HepG2 (cell line): Measurements from ENCODE around the gene CD46. TPM values are rescaled to one million over a fixed set of nuclear protein-coding genes. Genes with fewer than 3 reads are reported as not detected.
A peak's percentile ranks its signal among the peaks of the same experiment; 100 is the strongest.

ENCODE experiments used
- ATRX ChIP-seq: sonication (generic); formaldehyde crosslinking; IDR thresholded peaks from 2 replicates; pipeline ENCODE4 v1.4.0; 2020; ENCODE audit warnings: missing genetic modification reagents, borderline replicate concordance
- FIP1L1 ChIP-seq: fragments of 200-400 bp; formaldehyde crosslinking; IDR thresholded peaks from 2 replicates; pipeline ENCODE4 v1.6.1; 2018; ENCODE audit warnings: low read depth, mild to moderate bottlenecking, low read length, moderate library complexity, borderline replicate concordance; ENCODE audit not compliant: insufficient read depth
- HMG20A ChIP-seq: IDR thresholded peaks from 2 replicates; pipeline ENCODE4 v1.6.1; 2016; ENCODE audit warnings: borderline replicate concordance
- KAT8 ChIP-seq: IDR thresholded peaks from 2 replicates; pipeline ENCODE4 v1.6.1; 2016; ENCODE audit warnings: missing genetic modification reagents, missing compliant biosample characterization
- SYNCRIP ChIP-seq: fragments of 200-400 bp; formaldehyde crosslinking; IDR thresholded peaks from 2 replicates; pipeline ENCODE4 v1.6.1; 2018; ENCODE audit warnings: mild to moderate bottlenecking, low read depth, low read length; ENCODE audit not compliant: insufficient read depth
- TBX3 ChIP-seq: fragments of 450-650 bp; IDR thresholded peaks from 2 replicates; pipeline ENCODE4 v1.6.1; 2017; ENCODE audit warnings: antibody characterized with exemption, mild to moderate bottlenecking, inconsistent platforms, borderline replicate concordance
- XRCC5 ChIP-seq: fragments of 200-400 bp; formaldehyde crosslinking; optimal IDR thresholded peaks from 2 replicates; pipeline ENCODE3; 2017; ENCODE audit warnings: mild to moderate bottlenecking, low read length
- ZFP62 ChIP-seq: sonication (generic); formaldehyde crosslinking; IDR thresholded peaks from 2 replicates; pipeline ENCODE4 v1.4.0; 2020; ENCODE audit warnings: missing genetic modification reagents
- ZNF776 ChIP-seq: sonication (generic); formaldehyde crosslinking; IDR thresholded peaks from 2 replicates; pipeline ENCODE4 v1.4.0; 2020; ENCODE audit warnings: mild to moderate bottlenecking, missing genetic modification reagents
- ZNF879 ChIP-seq: sonication (generic); formaldehyde crosslinking; IDR thresholded peaks from 2 replicates; pipeline ENCODE4 v1.8.1; 2023; ENCODE audit warnings: missing genetic modification reagents
- ZNF891 ChIP-seq: sonication (generic); formaldehyde crosslinking; IDR thresholded peaks from 2 replicates; pipeline ENCODE4 v1.5.0; 2020; ENCODE audit warnings: mild to moderate bottlenecking, missing genetic modification reagents
- polyA plus RNA-seq, 8 experiments: library from polyadenylated mRNA; depleted of rRNA in 3 of 8; stranded (reverse) in 7 of 8; unstranded in 1 of 8; fragments of >200 nt; fragmentation: Illumina TruSeq in 4 of 8; extraction: Trizol in 4 of 8; gene quantifications; 2 replicates each; pipeline versions ENCODE4 v1.2.1 to v1.2.3, GENCODE V29; 2011 to 2016; ENCODE audit warnings: low read depth in 4 of 8, missing spikeins in 1 of 8, mixed read lengths in 1 of 8; ENCODE audit not compliant: insufficient read depth in 1 of 8
- total RNA-seq, 5 experiments: library from RNA; depleted of rRNA; stranded (reverse); fragments of >200 nt; fragmentation: Illumina TruSeq; extraction: Trizol; gene quantifications; 2 replicates each; pipeline ENCODE4 v1.2.3, GENCODE V29; 2016; ENCODE audit warnings: low read depth in 1 of 5
- TF ChIP-seq, protein P1 (sequence below): sonication (generic); formaldehyde crosslinking; conservative IDR thresholded peaks from 2 replicates; pipeline ENCODE4 v1.8.0; 2022; ENCODE audit warnings: missing genetic modification reagents
- TF ChIP-seq, protein P2 (sequence below): sonication (generic); formaldehyde crosslinking; IDR thresholded peaks from 2 replicates; pipeline ENCODE4 v1.4.0; 2020; ENCODE audit warnings: missing genetic modification reagents
- TF ChIP-seq, protein P3 (sequence below): sonication (generic); formaldehyde crosslinking; IDR thresholded peaks from 2 replicates; pipeline ENCODE4 v1.5.1; 2020; ENCODE audit warnings: mild to moderate bottlenecking, missing genetic modification reagents, borderline replicate concordance
- TF ChIP-seq, protein P4 (sequence below): sonication (generic); formaldehyde crosslinking; IDR thresholded peaks from 2 replicates; pipeline ENCODE4 v1.8.0; 2023; ENCODE audit warnings: mild to moderate bottlenecking, missing genetic modification reagents
- TF ChIP-seq, protein P5 (sequence below): IDR thresholded peaks from 2 replicates; pipeline ENCODE4 v1.6.1; 2012; ENCODE audit warnings: inconsistent platforms

The CD46 gene
- total and polyA plus RNA-seq, 2 of the 13 experiments (the other 11 are each of a cell fraction or from before 2014, with no cell fraction given) = 130 to 277 TPM

DNA sequence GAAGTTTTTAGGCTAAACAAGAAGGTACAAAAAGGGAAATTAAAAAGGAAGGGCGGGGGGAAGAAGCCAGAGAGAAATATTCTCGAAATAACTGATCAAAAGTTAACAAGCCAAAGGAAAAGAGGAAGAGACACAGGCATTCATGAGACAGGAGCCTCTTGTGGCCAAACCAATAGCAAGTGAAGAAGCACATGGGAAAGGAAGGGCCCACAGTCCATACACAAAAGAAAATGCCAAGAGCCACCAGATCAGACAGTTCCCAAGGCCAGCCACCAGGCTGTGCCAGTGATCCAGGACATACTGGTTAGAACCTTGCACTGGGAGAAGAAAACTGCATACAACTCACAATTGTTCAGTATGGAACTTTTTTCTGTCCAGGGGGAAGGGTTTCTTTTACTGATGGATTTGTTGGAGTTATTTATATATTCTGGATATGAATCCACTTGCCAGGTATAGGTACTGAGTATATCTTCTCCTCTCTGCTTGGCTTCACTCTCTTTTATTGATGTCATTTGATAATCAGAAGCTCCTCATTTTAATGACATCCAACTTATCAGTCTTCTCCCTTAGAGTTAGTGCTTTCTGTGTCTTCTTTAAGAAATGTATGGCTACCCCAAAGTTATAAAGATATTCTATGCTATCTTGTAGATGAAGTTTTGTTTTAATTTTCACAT, 76.8 kb downstream of the CD46 start (continued):
- TF ChIP-seq ZNF776 (CRISPR knock-in tag) = no peak
- TF ChIP-seq, protein P1, sequence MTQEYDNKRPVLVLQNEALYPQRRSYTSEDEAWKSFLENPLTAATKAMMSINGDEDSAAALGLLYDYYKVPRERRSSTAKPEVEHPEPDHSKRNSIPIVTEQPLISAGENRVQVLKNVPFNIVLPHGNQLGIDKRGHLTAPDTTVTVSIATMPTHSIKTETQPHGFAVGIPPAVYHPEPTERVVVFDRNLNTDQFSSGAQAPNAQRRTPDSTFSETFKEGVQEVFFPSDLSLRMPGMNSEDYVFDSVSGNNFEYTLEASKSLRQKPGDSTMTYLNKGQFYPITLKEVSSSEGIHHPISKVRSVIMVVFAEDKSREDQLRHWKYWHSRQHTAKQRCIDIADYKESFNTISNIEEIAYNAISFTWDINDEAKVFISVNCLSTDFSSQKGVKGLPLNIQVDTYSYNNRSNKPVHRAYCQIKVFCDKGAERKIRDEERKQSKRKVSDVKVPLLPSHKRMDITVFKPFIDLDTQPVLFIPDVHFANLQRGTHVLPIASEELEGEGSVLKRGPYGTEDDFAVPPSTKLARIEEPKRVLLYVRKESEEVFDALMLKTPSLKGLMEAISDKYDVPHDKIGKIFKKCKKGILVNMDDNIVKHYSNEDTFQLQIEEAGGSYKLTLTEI (CRISPR knock-in tag) = no peak
- no peak for TF ChIP-seq ZNF879
- TF ChIP-seq, protein P2, sequence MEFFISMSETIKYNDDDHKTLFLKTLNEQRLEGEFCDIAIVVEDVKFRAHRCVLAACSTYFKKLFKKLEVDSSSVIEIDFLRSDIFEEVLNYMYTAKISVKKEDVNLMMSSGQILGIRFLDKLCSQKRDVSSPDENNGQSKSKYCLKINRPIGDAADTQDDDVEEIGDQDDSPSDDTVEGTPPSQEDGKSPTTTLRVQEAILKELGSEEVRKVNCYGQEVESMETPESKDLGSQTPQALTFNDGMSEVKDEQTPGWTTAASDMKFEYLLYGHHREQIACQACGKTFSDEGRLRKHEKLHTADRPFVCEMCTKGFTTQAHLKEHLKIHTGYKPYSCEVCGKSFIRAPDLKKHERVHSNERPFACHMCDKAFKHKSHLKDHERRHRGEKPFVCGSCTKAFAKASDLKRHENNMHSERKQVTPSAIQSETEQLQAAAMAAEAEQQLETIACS (CRISPR knock-in tag) = no peak; the same call in 1 of the 2 replicates
- TF ChIP-seq, protein P3, sequence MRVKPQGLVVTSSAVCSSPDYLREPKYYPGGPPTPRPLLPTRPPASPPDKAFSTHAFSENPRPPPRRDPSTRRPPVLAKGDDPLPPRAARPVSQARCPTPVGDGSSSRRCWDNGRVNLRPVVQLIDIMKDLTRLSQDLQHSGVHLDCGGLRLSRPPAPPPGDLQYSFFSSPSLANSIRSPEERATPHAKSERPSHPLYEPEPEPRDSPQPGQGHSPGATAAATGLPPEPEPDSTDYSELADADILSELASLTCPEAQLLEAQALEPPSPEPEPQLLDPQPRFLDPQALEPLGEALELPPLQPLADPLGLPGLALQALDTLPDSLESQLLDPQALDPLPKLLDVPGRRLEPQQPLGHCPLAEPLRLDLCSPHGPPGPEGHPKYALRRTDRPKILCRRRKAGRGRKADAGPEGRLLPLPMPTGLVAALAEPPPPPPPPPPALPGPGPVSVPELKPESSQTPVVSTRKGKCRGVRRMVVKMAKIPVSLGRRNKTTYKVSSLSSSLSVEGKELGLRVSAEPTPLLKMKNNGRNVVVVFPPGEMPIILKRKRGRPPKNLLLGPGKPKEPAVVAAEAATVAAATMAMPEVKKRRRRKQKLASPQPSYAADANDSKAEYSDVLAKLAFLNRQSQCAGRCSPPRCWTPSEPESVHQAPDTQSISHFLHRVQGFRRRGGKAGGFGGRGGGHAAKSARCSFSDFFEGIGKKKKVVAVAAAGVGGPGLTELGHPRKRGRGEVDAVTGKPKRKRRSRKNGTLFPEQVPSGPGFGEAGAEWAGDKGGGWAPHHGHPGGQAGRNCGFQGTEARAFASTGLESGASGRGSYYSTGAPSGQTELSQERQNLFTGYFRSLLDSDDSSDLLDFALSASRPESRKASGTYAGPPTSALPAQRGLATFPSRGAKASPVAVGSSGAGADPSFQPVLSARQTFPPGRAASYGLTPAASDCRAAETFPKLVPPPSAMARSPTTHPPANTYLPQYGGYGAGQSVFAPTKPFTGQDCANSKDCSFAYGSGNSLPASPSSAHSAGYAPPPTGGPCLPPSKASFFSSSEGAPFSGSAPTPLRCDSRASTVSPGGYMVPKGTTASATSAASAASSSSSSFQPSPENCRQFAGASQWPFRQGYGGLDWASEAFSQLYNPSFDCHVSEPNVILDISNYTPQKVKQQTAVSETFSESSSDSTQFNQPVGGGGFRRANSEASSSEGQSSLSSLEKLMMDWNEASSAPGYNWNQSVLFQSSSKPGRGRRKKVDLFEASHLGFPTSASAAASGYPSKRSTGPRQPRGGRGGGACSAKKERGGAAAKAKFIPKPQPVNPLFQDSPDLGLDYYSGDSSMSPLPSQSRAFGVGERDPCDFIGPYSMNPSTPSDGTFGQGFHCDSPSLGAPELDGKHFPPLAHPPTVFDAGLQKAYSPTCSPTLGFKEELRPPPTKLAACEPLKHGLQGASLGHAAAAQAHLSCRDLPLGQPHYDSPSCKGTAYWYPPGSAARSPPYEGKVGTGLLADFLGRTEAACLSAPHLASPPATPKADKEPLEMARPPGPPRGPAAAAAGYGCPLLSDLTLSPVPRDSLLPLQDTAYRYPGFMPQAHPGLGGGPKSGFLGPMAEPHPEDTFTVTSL (CRISPR knock-in tag) = no peak
- no peak for TF ChIP-seq ATRX (CRISPR knock-in tag)
- peak; percentile 52; the same call in 1 of the 2 replicates for TF ChIP-seq KAT8 (CRISPR knock-in tag)
- TF ChIP-seq SYNCRIP = no peak
- TF ChIP-seq, protein P4, sequence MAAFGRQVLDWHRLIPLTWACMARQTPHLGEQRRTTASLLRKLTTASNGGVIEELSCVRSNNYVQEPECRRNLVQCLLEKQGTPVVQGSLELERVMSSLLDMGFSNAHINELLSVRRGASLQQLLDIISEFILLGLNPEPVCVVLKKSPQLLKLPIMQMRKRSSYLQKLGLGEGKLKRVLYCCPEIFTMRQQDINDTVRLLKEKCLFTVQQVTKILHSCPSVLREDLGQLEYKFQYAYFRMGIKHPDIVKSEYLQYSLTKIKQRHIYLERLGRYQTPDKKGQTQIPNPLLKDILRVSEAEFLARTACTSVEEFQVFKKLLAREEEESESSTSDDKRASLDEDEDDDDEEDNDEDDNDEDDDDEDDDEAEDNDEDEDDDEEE (CRISPR knock-in tag) = no peak
- TF ChIP-seq HMG20A (CRISPR knock-in tag) = 0 out of 2 replicates have a peak, but pooled peaks have one; percentile 32
- TF ChIP-seq TBX3 = no peak
- no peak for TF ChIP-seq ZFP62 (CRISPR knock-in tag)
- no peak for TF ChIP-seq FIP1L1
- no peak for TF ChIP-seq ZNF891 (CRISPR knock-in tag)
- TF ChIP-seq XRCC5 = peak; percentile 63
- TF ChIP-seq, protein P5, sequence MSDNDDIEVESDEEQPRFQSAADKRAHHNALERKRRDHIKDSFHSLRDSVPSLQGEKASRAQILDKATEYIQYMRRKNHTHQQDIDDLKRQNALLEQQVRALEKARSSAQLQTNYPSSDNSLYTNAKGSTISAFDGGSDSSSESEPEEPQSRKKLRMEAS = peak; percentile 64; the same call in 1 of the 2 replicates
